CD1c-positive myeloid dendritic cell (primary cell): ENCODE data around the gene ASB6.
"Not testable (repeated sequence)": the region's sequence is repeated elsewhere in the genome, so short reads cannot be mapped to it uniquely, and the experiment has no call there.

Source experiments
- DNase-seq: peaks from one replicate; pipeline ENCODE4 v3.0.0-alpha.2; 2016; ENCODE audit errors: extremely low spot score

Gene ASB6

GRCh38 chr9:129608561-129609481 is 33.1 kb downstream of the ASB6 start:
- no peak for DNase-seq

DNA sequence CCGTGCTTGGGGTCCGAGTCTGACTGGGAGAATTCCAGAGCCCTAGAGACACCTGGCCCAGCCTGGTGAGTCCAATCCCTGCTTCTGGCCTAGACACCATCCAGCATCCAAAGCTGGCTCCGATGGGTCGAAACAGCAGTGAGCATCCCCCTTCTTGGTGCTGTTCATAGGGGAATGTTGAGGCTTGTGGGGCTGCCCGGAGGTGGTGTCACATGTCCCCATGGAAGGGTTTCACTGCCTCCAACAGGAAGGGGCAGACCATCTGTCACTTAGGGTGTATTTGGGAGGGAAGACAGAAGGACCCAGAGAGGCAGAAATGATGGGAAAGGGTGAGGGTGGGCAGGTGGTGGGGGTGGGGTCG is 34.9 kb downstream of the ASB6 start:
- DNase-seq: no peak

GRCh38 chr9:129606161-129607026 is 35.6 kb downstream of the ASB6 start:
- no peak for DNase-seq

- no peak for DNase-seq
Measured at GRCh38 chr9:129604766-129605163, 37.2 kb downstream of the ASB6 start.

DNA sequence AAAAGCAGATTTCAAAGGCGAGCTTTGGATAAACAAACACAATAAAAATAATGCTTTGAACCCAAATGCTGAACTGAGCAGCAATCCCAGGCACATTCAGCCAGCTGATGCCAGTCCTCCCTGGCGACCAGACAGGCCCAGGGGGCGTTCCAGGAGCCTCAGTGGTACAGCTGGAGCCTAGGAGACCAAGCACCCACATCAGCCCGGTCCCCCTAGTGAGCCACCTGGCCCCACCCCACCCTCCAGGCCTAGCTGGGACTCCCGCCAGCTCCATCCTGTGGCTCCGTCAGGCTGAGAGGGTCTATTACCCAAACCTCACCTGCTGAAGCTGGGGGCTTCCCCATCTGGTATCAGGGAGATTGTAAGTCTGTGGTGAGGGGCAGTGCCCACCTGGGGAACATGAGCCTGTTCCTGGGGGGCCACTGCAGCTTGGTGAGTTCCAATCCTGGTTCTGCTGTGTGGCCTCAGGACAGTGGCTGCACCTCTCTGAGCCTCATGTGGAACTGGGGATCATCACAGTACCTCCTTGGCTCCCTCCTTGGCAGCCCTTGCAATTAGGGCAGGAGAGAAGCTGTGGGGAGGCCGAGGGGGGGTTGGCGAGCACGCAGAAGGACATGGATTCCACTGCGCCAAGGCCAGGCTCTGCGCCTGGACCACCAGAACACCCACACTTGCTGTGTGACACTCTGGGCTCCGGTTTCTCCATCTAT is 37.7 kb downstream of the ASB6 start:
- DNase-seq: no peak

- no peak for DNase-seq
Measured at GRCh38 chr9:129602598-129603415, 39.1 kb downstream of the ASB6 start.

- DNase-seq: no peak
Measured at GRCh38 chr9:129601082-129601674, 40.8 kb downstream of the ASB6 start.

DNA sequence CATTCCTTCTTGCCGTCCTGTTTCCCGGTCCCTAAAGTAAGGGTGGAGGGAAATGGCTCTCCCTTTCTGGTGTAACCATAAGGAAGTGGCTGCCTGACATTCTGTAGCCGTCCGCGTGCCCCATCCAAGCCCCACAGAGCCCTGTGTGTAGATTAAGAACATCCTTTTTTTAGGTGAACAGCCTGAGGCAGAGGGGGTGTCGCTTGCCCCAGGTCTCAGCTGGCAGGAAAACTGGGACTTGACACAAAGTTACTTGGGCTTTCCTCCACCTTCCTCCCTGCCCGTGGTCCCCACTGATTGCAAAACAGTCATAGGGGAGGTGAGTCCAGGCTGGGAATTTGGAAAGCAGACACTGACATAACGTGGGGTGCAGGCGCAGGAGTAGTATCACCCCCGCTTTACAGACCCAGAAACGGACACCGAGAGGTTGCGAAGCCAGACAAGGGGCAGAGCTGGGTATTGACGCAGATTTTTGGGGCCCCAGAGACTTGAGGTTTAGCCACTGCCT is 43.8 kb downstream of the ASB6 start:
- no peak for DNase-seq

- peak; percentile 45 for DNase-seq
Measured at GRCh38 chr9:129597355-129598088, 44.4 kb downstream of the ASB6 start.

DNA sequence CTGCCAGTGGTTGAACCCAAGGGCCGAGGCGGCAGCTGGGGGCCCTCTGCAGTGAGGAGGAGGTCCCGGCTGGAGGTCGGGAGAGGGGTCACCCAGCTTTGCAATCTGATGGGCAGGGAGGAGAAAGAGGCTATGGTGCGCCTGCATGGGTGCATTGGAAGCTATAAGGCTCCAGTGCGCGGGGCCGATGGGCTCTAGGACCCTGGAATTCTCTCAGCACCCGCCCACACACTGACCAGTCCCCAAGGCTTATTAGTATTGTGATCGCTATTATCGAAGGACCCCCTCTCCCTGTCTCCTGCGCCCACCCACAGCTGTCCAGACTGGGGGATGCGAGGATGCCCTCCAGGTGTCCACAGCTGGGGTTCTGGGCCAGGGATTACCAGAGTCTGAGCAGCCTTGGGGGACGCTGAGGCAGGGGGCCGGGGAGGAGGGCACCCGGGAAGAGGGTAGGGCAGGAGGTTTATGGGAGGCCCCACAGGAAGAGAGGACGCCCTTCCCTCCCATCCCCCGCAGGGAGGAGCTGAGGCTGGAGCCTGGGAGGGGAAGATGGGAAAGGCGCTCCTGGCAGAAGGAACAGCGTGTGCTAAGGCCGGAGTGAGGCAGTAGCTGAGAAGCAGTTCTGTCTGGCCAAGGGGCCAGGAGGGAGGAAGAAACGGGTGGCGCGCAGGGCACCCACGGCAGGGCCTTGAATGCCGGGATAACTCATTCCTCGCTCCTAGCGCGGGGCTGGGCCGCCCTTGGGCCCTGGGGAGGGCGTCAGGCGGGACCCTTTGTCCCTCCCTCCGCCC is 45.2 kb downstream of the ASB6 start:
- no peak for DNase-seq

DNA sequence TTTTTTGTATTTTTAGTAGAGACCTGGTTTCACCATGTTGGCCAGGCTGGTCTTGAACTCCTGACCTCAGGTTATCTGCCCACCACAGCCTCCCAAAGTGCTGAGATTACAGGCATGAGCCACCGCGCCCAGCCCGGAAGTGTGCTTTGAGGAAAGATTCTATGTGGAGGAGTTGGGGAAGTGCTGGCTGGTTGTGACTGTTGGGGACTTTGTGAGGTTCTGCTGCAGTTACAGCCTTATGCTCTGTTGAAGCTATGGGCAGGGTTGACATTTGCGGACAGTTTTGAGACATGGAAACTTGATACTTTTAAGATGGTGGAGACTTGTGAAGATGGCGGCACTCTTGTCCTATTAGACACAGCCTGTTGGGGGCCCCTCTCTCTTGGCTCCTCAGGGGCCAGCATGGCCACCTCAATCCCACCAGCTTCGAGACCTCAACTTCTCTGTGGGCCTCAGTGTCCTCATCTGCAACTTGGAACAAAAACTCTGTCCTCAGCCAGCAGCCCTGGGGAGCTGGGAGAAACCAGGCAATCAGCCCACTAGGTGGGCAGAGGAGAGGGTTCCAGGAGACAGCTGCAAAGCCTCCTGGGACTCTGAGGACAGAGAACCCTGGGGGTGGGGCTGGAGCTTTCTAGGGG is 45.9 kb downstream of the ASB6 start:
- DNase-seq: peak; percentile 77

DNA sequence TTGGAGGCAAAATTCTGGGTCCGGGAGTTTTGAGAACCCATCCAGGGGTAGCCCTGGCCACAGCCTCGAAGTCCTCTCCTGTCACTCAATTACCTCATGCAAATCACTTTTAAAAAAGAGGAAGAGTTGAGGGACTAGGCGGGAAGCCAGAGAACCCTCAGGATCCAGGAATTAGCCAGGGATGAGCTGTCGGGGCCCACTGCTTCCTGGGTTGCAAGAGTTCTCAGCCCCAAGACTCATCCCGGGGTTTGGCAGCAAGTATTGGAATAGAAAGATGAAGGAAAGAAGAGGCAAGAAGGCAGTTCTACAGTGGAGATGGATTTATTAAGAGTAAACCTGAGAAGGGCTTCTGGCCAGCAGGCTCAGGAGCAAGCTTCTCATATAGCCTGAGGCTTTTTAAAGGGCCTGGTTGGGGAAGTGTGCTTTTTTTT is 46.6 kb downstream of the ASB6 start:
- DNase-seq: peak; percentile 66

DNA sequence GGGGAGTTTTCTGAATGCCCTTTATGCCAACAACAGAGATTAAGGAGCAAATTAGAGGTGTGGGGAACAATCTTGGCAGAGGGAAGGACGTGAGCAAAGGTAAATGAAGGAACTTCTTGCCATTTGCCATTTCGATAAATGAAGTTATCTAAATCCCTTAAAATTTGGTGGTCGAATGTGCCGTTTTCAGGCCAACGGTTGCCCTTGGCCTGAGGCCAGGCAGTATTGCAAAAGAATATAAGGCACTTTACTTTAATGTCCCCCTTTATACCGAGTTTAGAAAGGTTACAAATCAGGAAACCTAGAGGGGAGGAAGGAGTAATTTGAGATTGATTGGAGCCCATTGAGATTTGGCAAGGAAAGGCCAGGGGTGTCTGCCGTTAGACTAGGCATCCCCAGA is 47.3 kb downstream of the ASB6 start:
- no peak for DNase-seq

GRCh38 chr9:129592790-129593189 is 49.2 kb downstream of the ASB6 start:
- not testable (repeated sequence) for DNase-seq

DNA sequence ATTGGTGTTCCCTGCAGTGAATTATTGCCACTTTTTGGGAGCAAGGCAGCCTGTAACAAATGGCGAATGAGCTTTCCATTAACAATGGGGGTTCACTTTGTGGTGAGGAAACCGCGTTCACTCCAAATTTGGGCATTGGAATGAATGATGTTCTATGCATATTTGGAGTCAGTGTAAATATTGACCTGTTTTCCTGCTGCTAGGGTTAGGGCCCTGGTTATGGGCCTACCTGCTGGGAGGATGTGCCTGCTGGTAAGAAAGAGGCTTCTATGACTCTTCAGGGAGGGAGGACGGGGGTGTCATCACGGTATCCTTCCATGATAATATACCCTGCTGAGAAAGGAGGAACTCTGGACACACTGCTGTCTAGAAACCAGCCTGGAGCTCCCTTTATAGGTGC is 50.0 kb downstream of the ASB6 start:
- no peak for DNase-seq

DNA sequence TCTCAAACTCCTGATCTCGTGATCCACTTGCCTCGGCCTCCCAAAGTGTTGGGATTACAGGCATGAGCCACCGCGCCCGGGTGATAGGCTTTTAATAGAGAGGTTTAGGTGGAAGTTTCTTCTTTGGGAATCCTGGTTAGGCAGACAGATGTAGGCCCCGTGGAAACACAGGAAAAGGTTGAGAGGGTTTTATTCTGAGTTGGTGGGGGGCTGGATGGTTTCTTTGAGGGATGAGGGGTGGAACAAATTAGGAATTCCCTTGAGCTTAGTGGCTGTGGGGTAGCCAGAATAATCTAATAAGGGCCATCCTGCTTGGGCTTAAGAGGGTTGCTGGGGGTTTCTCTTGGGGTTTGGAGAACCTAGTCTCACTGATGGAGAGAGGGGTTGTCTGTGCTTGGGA is 51.5 kb downstream of the ASB6 start:
- no peak for DNase-seq

GRCh38 chr9:129587487-129588262 is 54.3 kb downstream of the ASB6 start:
- DNase-seq: no peak

DNA sequence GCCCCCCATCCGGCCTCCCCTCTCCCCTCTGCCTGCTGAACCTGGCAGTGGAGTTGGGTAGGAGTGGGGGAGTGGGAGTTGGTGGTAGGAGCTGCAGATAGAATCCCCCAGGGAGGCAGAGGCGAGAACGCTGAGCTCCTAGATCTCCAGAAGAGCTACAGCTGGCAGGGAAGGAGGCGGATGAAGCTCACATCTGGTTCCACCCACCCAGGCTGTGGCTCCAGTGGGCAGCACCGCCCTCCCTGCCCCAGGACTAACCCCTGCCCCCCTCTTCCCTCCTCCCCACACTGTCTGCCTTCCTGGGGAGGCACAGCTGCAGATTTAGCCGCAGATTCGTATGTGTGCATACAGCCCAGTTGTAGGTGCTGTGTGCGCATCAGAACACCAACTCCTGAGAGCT is 55.3 kb downstream of the ASB6 start:
- no peak for DNase-seq
